Astrocyte (in vitro differentiated cells and primary cell): ENCODE results near the gene FCMR.

Source experiments
- EZH2 ChIP-seq: IDR thresholded peaks from 2 replicates; pipeline ENCODE4 v1.6.1; 2012; ENCODE audit warnings: mild to moderate bottlenecking, low read length, inconsistent platforms; ENCODE audit not compliant: insufficient read depth
- TF ChIP-seq, protein P1 (sequence below): IDR thresholded peaks from 2 replicates; pipeline ENCODE4 v1.5.1; 2011; ENCODE audit warnings: low read depth, mild to moderate bottlenecking, inconsistent platforms, low read length, moderate library complexity; ENCODE audit not compliant: insufficient read depth

DNA sequence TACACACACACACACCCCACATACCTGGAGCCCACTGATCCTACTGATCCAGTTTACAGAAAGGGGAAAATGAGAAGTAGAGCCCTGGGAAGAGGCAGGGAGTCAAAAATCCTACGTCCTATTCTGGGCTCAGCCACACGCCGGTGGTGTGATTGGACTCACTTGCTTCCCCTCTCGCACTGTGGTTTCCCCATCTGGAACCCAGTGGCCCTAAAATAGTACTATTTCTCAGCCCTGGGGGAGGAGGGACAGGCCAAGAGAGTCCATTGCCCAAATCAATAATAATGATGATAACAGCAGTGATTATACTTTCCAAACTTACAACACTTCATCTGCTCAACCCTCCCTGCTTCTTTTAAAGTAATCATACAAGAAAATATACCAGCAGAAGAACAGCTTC lies 27.5 kb upstream of the FCMR start:
- TF ChIP-seq, protein P1, sequence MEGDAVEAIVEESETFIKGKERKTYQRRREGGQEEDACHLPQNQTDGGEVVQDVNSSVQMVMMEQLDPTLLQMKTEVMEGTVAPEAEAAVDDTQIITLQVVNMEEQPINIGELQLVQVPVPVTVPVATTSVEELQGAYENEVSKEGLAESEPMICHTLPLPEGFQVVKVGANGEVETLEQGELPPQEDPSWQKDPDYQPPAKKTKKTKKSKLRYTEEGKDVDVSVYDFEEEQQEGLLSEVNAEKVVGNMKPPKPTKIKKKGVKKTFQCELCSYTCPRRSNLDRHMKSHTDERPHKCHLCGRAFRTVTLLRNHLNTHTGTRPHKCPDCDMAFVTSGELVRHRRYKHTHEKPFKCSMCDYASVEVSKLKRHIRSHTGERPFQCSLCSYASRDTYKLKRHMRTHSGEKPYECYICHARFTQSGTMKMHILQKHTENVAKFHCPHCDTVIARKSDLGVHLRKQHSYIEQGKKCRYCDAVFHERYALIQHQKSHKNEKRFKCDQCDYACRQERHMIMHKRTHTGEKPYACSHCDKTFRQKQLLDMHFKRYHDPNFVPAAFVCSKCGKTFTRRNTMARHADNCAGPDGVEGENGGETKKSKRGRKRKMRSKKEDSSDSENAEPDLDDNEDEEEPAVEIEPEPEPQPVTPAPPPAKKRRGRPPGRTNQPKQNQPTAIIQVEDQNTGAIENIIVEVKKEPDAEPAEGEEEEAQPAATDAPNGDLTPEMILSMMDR, result no peak
- no peak for TF ChIP-seq EZH2
